K562 (cell line): ENCODE measurements around the gene ABHD8. TPM values are rescaled to one million over a fixed set of nuclear protein-coding genes. Genes with fewer than 3 reads are reported as not detected.

Source experiments
- ATAC-seq: fragments of 200-7000 bp; cut with Tn5 transposase; 3 replicates; pipeline ENCODE4 v1.9.1; 2020; ENCODE audit warnings: moderate library complexity
- BruUV-seq: library from RNA; stranded (reverse); fragments of 400-500 nt; replicated peaks from 2 replicates; lab custom pipeline; 2021; lab: Mats Ljungman, UMichigan
- CTCF ChIA-PET: fragments of 300-600 bp; formaldehyde crosslinking; extraction: SDS; loops from one replicate; lab custom pipeline; 2021; ENCODE audit warnings: low intra/inter-chr PET ratio; lab: Yijun Ruan, JAX
- POLR2A ChIA-PET: fragments of 300-600, 350-650 bp; sonication (Branson Sonifier 250); formaldehyde crosslinking; extraction: SDS; loops from one replicate; lab custom pipeline; 2021; ENCODE audit warnings: antibody characterized with exemption, inconsistent platforms; lab: Yijun Ruan, JAX
- DNase-seq, 4 experiments: peaks; one replicate each; pipeline versions ENCODE4 v3.0.0 to v3.0.0-alpha.2; 2011 to 2018; ENCODE audit warnings: low spot score in 3 of 4, mixed read lengths in 3 of 4; ENCODE audit errors: extremely low read depth in 1 of 4
- FAIRE-seq: peaks from 2 replicates; lab custom pipeline; 2011; peaks lifted over from hg19 to GRCh38; lab: Jason Lieb, UNC
- H2AFZ ChIP-seq: 2 replicates; pipeline ENCODE4 v1.6.0; 2011; ENCODE audit warnings: low read depth, low read length, control low read depth, inconsistent platforms
- H3K27ac ChIP-seq: fragments of 200-600 bp; 3 replicates; pipeline ENCODE4 v1.8.0; 2011; ENCODE audit warnings: low read depth, mild to moderate bottlenecking, control low read depth, inconsistent platforms, low read length, moderate library complexity, mixed read lengths; ENCODE audit errors: extremely low read depth
- H3K27me3 ChIP-seq, 2 experiments: fragments of 300-600 bp in 1 of 2; 2 replicates in 1 of 2; 3 replicates in 1 of 2; pipeline versions ENCODE4 v1.6.0 to v1.8.0; 2011; ENCODE audit warnings: inconsistent platforms in 2 of 2, low read length in 2 of 2, mild to moderate bottlenecking in 1 of 2, mixed read lengths in 1 of 2, moderate library complexity in 1 of 2; ENCODE audit not compliant: control insufficient read depth in 2 of 2, insufficient read depth in 2 of 2
- H3K36me3 ChIP-seq: fragments of 300-600 bp; 3 replicates; pipeline ENCODE4 v1.8.0; 2011; ENCODE audit warnings: mild to moderate bottlenecking, low read length, inconsistent platforms; ENCODE audit not compliant: control insufficient read depth, insufficient read depth
- H3K4me1 ChIP-seq, 2 experiments: fragments of 200-600 bp in 1 of 2; replicated peaks in 1 of 2; 2 replicates in 1 of 2; 3 replicates in 1 of 2; pipeline versions ENCODE4 v1.5.1 to v1.8.0; 2011; ENCODE audit warnings: inconsistent platforms in 2 of 2, low read length in 2 of 2, mild to moderate bottlenecking in 1 of 2, mixed read lengths in 1 of 2, moderate library complexity in 1 of 2; ENCODE audit not compliant: control insufficient read depth in 2 of 2, insufficient read depth in 2 of 2
- H3K4me2 ChIP-seq: 2 replicates; pipeline ENCODE4 v1.6.1; 2011; ENCODE audit warnings: low read length, control low read depth, inconsistent platforms, mixed read lengths; ENCODE audit not compliant: insufficient read depth
- H3K4me3 ChIP-seq: fragments of 200-600 bp; sonication (generic), shearing (Covaris generic); 2 replicates; pipeline ENCODE4 v1.5.1; 2016; ENCODE audit warnings: control low read depth, inconsistent platforms
- H3K79me2 ChIP-seq: fragments of 200-600 bp; 3 replicates; pipeline ENCODE4 v1.8.0; 2011; ENCODE audit warnings: low read length, inconsistent platforms; ENCODE audit not compliant: control insufficient read depth, insufficient read depth
- H3K9ac ChIP-seq, 2 experiments: 2 replicates each; pipeline versions ENCODE4 v1.6.0 to v1.6.1; 2011; ENCODE audit warnings: low read depth in 2 of 2, low read length in 2 of 2, control low read depth in 1 of 2, inconsistent platforms in 1 of 2, mild to moderate bottlenecking in 1 of 2, mixed read lengths in 1 of 2; ENCODE audit not compliant: insufficient read depth in 1 of 2
- H3K9me1 ChIP-seq: one replicate; pipeline ENCODE4 v1.6.0; 2011; ENCODE audit warnings: inconsistent platforms, mild to moderate bottlenecking, low read length, moderate library complexity; ENCODE audit not compliant: control insufficient read depth, insufficient read depth
- H3K9me3 ChIP-seq: replicated peaks from 2 replicates; pipeline ENCODE4 v1.5.1; 2011; ENCODE audit warnings: low read depth, low read length, inconsistent platforms; ENCODE audit not compliant: control insufficient read depth, insufficient read depth
- H4K20me1 ChIP-seq: replicated peaks from 2 replicates; pipeline ENCODE4 v1.6.1; 2011; ENCODE audit warnings: low read length, inconsistent platforms, mixed read lengths; ENCODE audit not compliant: control insufficient read depth, insufficient read depth
- BCOR ChIP-seq: fragments of 450-650 bp; IDR thresholded peaks from 2 replicates; pipeline ENCODE4 v1.6.1; 2016
- HNRNPLL ChIP-seq: fragments of 200-400 bp; formaldehyde crosslinking; IDR thresholded peaks from 2 replicates; pipeline ENCODE4 v1.6.1; 2017; ENCODE audit warnings: low read length, low read depth, mild to moderate bottlenecking; ENCODE audit not compliant: poor library complexity, severe bottlenecking
- HNRNPUL1 ChIP-seq: fragments of 200-400 bp; formaldehyde crosslinking; IDR thresholded peaks from 2 replicates; pipeline ENCODE4 v1.6.1; 2017; ENCODE audit warnings: low read length
- OTX1 ChIP-seq: fragments of 450-650 bp; formaldehyde crosslinking; IDR thresholded peaks from 2 replicates; pipeline ENCODE4 v1.4.0; 2022; ENCODE audit warnings: mild to moderate bottlenecking
- SP1 ChIP-seq: sonication (generic); formaldehyde crosslinking; IDR thresholded peaks from 2 replicates; pipeline ENCODE4 v1.8.1; 2022; ENCODE audit warnings: mild to moderate bottlenecking, missing genetic modification reagents
- SREBF2 ChIP-seq: sonication (generic); formaldehyde crosslinking; IDR thresholded peaks from 2 replicates; pipeline ENCODE4 v1.4.0; 2020; ENCODE audit warnings: mild to moderate bottlenecking, missing genetic modification reagents
- ZBTB17 ChIP-seq: fragments of 450-650 bp; formaldehyde crosslinking; IDR thresholded peaks from 2 replicates; pipeline ENCODE4 v1.4.0; 2020; ENCODE audit warnings: mild to moderate bottlenecking
- ZNF263 ChIP-seq: sonication (generic); formaldehyde crosslinking; IDR thresholded peaks from 2 replicates; pipeline ENCODE4 v1.8.0; 2022; ENCODE audit warnings: mild to moderate bottlenecking, missing genetic modification reagents, borderline replicate concordance
- ZNF778 ChIP-seq: fragments of 450-650 bp; formaldehyde crosslinking; IDR thresholded peaks from 2 replicates; pipeline ENCODE4 v1.4.0; 2020; ENCODE audit warnings: mild to moderate bottlenecking, moderate library complexity
- WGBS: fragments of 100-300 bp; shearing (Covaris generic); methylation state at CpG from one replicate; pipeline ENCODE4 v1.1.6; 2016; ENCODE audit warnings: low coverage, mixed read lengths; ENCODE audit not compliant: insufficient coverage; ENCODE audit errors: missing lambda C conversion rate; 5-methylcytosine and 5-hydroxymethylcytosine counted together
- in situ Hi-C: fragments of 300-500 bp; cut with MboI; formaldehyde crosslinking; loops from 4 replicates; pipeline ENCODE4 v1.15.0; 2018; ENCODE audit warnings: inconsistent platforms, mixed read lengths
- intact Hi-C: fragments of 100-400 bp; cut with micrococcal nuclease; formaldehyde crosslinking; loops from 2 replicates; pipeline ENCODE4 v1.14.2; 2022
- polyA plus RNA-seq, 8 experiments: library from polyadenylated mRNA; depleted of rRNA in 4 of 8; stranded (reverse) in 5 of 8; unstranded in 3 of 8; fragments of >200 nt; fragmentation: Nextera tagmentation in 2 of 8; fragmentation: Illumina TruSeq in 1 of 8; extraction: Ambion mirVana in 2 of 8; extraction: Trizol in 1 of 8; gene quantifications; 2 replicates each; pipeline versions ENCODE4 v1.2.1 to v1.2.3, GENCODE V29; 2011 to 2014; ENCODE audit warnings: inconsistent platforms in 1 of 8, missing spikeins in 1 of 8
- total RNA-seq, 7 experiments: library from RNA; depleted of rRNA in 6 of 7; stranded (reverse); fragments of >200 nt in 6 of 7; fragmentation: Illumina TruSeq in 2 of 7; extraction: Trizol in 2 of 7; gene quantifications; 2 replicates each; pipeline versions ENCODE4 v1.2.1 to v1.2.3, GENCODE V29; 2011 to 2021; ENCODE audit warnings: low replicate concordance in 1 of 7
- TF ChIP-seq, protein P1 (sequence below): fragments of 250-450 bp; sonication (Bioruptor Pico); IDR thresholded peaks from 2 replicates; pipeline ENCODE4 v1.4.0; 2020; ENCODE audit warnings: mild to moderate bottlenecking, moderate library complexity, borderline replicate concordance
- TF ChIP-seq, protein P2 (sequence below), 2 experiments: fragments of 450-650 bp; IDR thresholded peaks; 2 replicates each; pipeline ENCODE4 v1.6.1; 2018; ENCODE audit warnings: mild to moderate bottlenecking in 2 of 2, low read depth in 1 of 2; ENCODE audit not compliant: partially characterized antibody in 2 of 2
- TF ChIP-seq, protein P3 (sequence below): fragments of 250-450 bp; sonication (Bioruptor Pico); IDR thresholded peaks from 2 replicates; pipeline ENCODE4 v1.4.0; 2020; ENCODE audit warnings: mild to moderate bottlenecking, moderate library complexity

Gene ABHD8
- total and polyA plus RNA-seq, 9 of the 15 experiments (the other 6 are each of a cell fraction or from before 2014, with no cell fraction given): 0.04 to 6.6 (median 2.0) TPM; not detected in 1

DNA sequence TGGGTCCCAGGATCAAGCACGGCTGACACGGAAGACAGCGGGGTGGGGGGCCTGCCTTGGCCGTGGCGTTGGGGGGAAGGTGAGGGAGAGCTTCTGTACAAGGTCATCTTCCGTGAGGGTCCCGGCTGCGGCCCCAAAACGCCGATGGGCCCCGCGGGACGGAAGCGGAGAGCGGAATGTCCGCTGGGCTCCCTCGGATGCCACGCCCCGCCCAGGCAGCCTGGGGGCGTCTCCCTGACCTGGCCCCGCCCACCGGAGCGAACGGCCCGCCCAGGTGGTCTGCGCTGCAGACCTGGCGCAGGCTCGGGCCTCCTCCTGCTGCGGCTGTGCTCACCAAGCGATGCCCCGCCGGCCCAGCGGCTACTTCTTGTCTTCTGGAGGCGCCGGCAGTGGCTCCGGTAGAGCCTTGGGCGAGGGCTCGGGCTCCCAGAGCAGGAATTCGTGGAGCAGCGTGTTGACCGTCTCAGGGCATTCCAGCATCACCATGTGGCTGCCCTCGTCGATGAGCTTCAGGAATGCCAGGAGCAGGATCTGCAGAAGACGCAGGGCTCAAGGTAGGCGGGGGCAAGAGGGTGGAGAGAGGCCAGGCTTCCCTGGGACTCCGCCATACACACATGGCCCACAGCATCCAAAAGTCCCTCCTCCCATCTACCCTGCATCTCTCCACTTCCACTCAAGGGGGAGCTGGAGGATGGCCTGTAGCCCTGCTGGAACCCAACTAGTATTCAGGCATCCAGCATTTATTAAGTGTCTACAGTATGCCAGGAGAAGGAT is 10.7 kb downstream of the ABHD8 start:
- CTCF ChIA-PET: interaction anchor here (0.7 to 1.4 kb wide), 5 partner anchors 11 to 157 kb away, joined by 3 to 7 read pairs (median 4); partner anchors contain the start of gene ABHD8
- no peaks in the 10 kb centered on the region for H3K27me3 ChIP-seq
- ATAC-seq (peak; percentile 91), FAIRE-seq (peak; percentile 89), DNase-seq (peak; percentile 93 to 96 (median 96))
- peak overlapping the region; percentile 62 for H3K4me3 ChIP-seq
- BruUV-seq: TSS peak; percentile 63
- H3K79me2 ChIP-seq: peaks cover 12% of the 10 kb centered on the region
- no peaks in the 10 kb centered on the region for H3K9me3 ChIP-seq
- H3K27ac ChIP-seq: peak overlapping the region; percentile 70
- H3K9me1 ChIP-seq: peaks cover 7% of the 10 kb centered on the region
- peak overlapping the region; percentile 92 for H3K4me2 ChIP-seq
- POLR2A ChIA-PET: interaction anchor here (0.6 to 1.0 kb wide), 4 partner anchors 9 to 162 kb away, joined by 3 to 6 read pairs (median 6); partner anchors contain the start of genes ABHD8 and USE1
- in situ Hi-C loops: loop anchor here (5.0 kb wide), 1 partner anchor 95 kb away; no protein-coding TSS in a partner anchor
- no peaks in the 10 kb centered on the region for H4K20me1 ChIP-seq
- peaks cover 10% of the 10 kb centered on the region; the same call in 2 of the 3 replicates for H3K36me3 ChIP-seq
- intact Hi-C loops: loop anchor here (2.0 to 5.0 kb wide), 3 partner anchors 42 to 395 kb away; partner anchors contain the start of gene ANO8
- under 1% methylated on average over 26 of the region's 46 CpGs for WGBS
- H3K9ac ChIP-seq: peak overlapping the region; percentile 65 to 88
- peaks cover 12 to 45% of the 10 kb centered on the region in 2 experiments; a peak in 4 of 5 replicates for H3K4me1 ChIP-seq
- peak overlapping the region; percentile 94 for H2AFZ ChIP-seq
- peak; percentile 89 for TF ChIP-seq SP1 (CRISPR knock-in tag)
- TF ChIP-seq, protein P1, sequence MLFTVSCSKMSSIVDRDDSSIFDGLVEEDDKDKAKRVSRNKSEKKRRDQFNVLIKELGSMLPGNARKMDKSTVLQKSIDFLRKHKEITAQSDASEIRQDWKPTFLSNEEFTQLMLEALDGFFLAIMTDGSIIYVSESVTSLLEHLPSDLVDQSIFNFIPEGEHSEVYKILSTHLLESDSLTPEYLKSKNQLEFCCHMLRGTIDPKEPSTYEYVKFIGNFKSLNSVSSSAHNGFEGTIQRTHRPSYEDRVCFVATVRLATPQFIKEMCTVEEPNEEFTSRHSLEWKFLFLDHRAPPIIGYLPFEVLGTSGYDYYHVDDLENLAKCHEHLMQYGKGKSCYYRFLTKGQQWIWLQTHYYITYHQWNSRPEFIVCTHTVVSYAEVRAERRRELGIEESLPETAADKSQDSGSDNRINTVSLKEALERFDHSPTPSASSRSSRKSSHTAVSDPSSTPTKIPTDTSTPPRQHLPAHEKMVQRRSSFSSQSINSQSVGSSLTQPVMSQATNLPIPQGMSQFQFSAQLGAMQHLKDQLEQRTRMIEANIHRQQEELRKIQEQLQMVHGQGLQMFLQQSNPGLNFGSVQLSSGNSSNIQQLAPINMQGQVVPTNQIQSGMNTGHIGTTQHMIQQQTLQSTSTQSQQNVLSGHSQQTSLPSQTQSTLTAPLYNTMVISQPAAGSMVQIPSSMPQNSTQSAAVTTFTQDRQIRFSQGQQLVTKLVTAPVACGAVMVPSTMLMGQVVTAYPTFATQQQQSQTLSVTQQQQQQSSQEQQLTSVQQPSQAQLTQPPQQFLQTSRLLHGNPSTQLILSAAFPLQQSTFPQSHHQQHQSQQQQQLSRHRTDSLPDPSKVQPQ (CRISPR knock-in tag): no peak
- TF ChIP-seq SREBF2 (CRISPR knock-in tag): no peak
- TF ChIP-seq HNRNPLL: peak; percentile 35
- TF ChIP-seq BCOR: peak; percentile 83
- TF ChIP-seq ZNF263 (CRISPR knock-in tag): peak; percentile 71
- TF ChIP-seq OTX1: no peak
- TF ChIP-seq HNRNPUL1: no peak
- TF ChIP-seq, protein P2, sequence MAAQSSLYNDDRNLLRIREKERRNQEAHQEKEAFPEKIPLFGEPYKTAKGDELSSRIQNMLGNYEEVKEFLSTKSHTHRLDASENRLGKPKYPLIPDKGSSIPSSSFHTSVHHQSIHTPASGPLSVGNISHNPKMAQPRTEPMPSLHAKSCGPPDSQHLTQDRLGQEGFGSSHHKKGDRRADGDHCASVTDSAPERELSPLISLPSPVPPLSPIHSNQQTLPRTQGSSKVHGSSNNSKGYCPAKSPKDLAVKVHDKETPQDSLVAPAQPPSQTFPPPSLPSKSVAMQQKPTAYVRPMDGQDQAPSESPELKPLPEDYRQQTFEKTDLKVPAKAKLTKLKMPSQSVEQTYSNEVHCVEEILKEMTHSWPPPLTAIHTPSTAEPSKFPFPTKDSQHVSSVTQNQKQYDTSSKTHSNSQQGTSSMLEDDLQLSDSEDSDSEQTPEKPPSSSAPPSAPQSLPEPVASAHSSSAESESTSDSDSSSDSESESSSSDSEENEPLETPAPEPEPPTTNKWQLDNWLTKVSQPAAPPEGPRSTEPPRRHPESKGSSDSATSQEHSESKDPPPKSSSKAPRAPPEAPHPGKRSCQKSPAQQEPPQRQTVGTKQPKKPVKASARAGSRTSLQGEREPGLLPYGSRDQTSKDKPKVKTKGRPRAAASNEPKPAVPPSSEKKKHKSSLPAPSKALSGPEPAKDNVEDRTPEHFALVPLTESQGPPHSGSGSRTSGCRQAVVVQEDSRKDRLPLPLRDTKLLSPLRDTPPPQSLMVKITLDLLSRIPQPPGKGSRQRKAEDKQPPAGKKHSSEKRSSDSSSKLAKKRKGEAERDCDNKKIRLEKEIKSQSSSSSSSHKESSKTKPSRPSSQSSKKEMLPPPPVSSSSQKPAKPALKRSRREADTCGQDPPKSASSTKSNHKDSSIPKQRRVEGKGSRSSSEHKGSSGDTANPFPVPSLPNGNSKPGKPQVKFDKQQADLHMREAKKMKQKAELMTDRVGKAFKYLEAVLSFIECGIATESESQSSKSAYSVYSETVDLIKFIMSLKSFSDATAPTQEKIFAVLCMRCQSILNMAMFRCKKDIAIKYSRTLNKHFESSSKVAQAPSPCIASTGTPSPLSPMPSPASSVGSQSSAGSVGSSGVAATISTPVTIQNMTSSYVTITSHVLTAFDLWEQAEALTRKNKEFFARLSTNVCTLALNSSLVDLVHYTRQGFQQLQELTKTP (IDR thresholded peaks at IDR 0.05; ENCODE audit: low read depth in 1 of 2, partially characterized antibody in 2 of 2): peak in 1 of 2 experiments; percentile 69
- 0 out of 2 replicates have a peak, but pooled peaks have one; percentile 30 for TF ChIP-seq ZBTB17 (CRISPR knock-in tag)
- TF ChIP-seq, protein P3, sequence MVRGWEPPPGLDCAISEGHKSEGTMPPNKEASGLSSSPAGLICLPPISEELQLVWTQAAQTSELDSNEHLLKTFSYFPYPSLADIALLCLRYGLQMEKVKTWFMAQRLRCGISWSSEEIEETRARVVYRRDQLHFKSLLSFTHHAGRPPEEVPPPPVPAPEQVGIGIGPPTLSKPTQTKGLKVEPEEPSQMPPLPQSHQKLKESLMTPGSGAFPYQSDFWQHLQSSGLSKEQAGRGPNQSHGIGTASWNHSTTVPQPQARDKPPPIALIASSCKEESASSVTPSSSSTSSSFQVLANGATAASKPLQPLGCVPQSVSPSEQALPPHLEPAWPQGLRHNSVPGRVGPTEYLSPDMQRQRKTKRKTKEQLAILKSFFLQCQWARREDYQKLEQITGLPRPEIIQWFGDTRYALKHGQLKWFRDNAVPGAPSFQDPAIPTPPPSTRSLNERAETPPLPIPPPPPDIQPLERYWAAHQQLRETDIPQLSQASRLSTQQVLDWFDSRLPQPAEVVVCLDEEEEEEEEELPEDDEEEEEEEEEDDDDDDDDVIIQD: no peak
- TF ChIP-seq ZNF778: no peak
